Gastroesophageal sphincter (tissue), 4 donors: ENCODE results near the gene TUBGCP5. TPM values are rescaled to one million over a fixed set of nuclear protein-coding genes. Genes with fewer than 3 reads are reported as not detected.
"Not testable (repeated sequence)": the region's sequence is repeated elsewhere in the genome, so short reads cannot be mapped to it uniquely, and the experiment has no call there.

Experiments used
- ATAC-seq: fragments of 150-250 bp; one replicate; pipeline ENCODE4 v1.9.1; 2016; ENCODE audit warnings: mild to moderate bottlenecking, moderate library complexity
- H3K27ac ChIP-seq, 4 donors: fragments of 200-600 bp; sonication (generic) in 3 of 4; 1 replicate in 3 of 4; 2 replicates in 1 of 4; pipeline ENCODE4 v1.5.1; 2016 to 2019
- H3K27me3 ChIP-seq: fragments of 200-600 bp; sonication (generic); one replicate; pipeline ENCODE4 v1.5.1; 2019
- H3K36me3 ChIP-seq, 2 donors: fragments of 200-600 bp; sonication (generic); one replicate each; pipeline ENCODE4 v1.5.1; 2019; ENCODE audit warnings: control low read depth in 1 of 2
- H3K4me1 ChIP-seq, 3 donors: fragments of 200-600 bp; sonication (generic); 1 replicate in 2 of 3; 2 replicates in 1 of 3; pipeline ENCODE4 v1.5.1; 2016 to 2019; ENCODE audit warnings: control low read depth in 2 of 3
- H3K4me3 ChIP-seq, 2 donors: fragments of 200-600 bp; sonication (generic); one replicate each; pipeline ENCODE4 v1.5.1; 2019; ENCODE audit warnings: mild to moderate bottlenecking in 1 of 2, moderate library complexity in 1 of 2
- H3K9me3 ChIP-seq, 3 donors: fragments of 200-600 bp; sonication (generic); one replicate each; pipeline ENCODE4 v1.5.1; 2017 to 2019; ENCODE audit warnings: control low read depth in 2 of 3
- CTCF ChIP-seq, 4 experiments: fragments of 200-600 bp in 2 of 4; fragments of 450-650 bp in 2 of 4; sonication (generic) in 1 of 4; IDR thresholded peaks; one replicate each; pipeline ENCODE4 v1.5.1; 2017 to 2019; ENCODE audit warnings: antibody characterized with exemption in 4 of 4, mild to moderate bottlenecking in 2 of 4, moderate library complexity in 2 of 4
- EP300 ChIP-seq: sonication (generic); formaldehyde crosslinking; IDR thresholded peaks from one replicate; pipeline ENCODE4 v1.6.1; 2017; ENCODE audit warnings: antibody characterized with exemption, mild to moderate bottlenecking
- POLR2A ChIP-seq, 2 donors: fragments of 450-650 bp; IDR thresholded peaks; one replicate each; pipeline ENCODE4 v1.6.1; 2017; ENCODE audit warnings: antibody characterized with exemption in 2 of 2, mild to moderate bottlenecking in 2 of 2, moderate library complexity in 1 of 2
- POLR2AphosphoS5 ChIP-seq: sonication (generic); formaldehyde crosslinking; IDR thresholded peaks from one replicate; pipeline ENCODE4 v1.6.1; 2017; ENCODE audit warnings: antibody characterized with exemption
- WGBS, 2 donors: methylation state at CpG; one replicate each; pipeline ENCODE4 v1.1.5; 2018; ENCODE audit warnings: low coverage in 1 of 2; 5-methylcytosine and 5-hydroxymethylcytosine counted together
- total RNA-seq, 4 donors: library from RNA; depleted of rRNA; stranded (reverse); fragments of >200 nt; gene quantifications; one replicate each; pipeline ENCODE4 v1.1.0, GENCODE V29; 2016

The TUBGCP5 gene
- total RNA-seq, 4 donors from 2014 or later = 12.7 to 25.3 (median 21.7) TPM

- Histone ChIP-seq H3K4me1 (peaks cover 0 to 3% (median 0%) of the 10 kb centered on the region in 3 donors), H3K9me3 (no peaks in the 10 kb centered on the region), H3K36me3 (no peaks in the 10 kb centered on the region), H3K27ac (no peak overlapping the region), H3K4me3 (no peak overlapping the region), H3K27me3 (peaks cover 4% of the 10 kb centered on the region)
- TF ChIP-seq EP300 (no peak), POLR2AphosphoS5 (no peak), CTCF (IDR thresholded peaks at IDR 0.05) (no peak)
- WGBS, 2 donors = 40 to 60% methylated on average over 1 to 5 of the region's 5 CpGs
- ATAC-seq = no peak
Measured at GRCh38 chr15:23055316-23055715, 15.9 kb upstream of the TUBGCP5 start.

GRCh38 chr15:23052522-23052921 lies 13.2 kb upstream of the TUBGCP5 start:
- Histone ChIP-seq H3K36me3 (no peaks in the 10 kb centered on the region), H3K27me3 (peaks cover 4% of the 10 kb centered on the region), H3K4me1 (peaks cover 0 to 17% (median 3%) of the 10 kb centered on the region in 3 donors), H3K9me3 (no peaks in the 10 kb centered on the region), H3K4me3 (no peak overlapping the region), H3K27ac (no peak overlapping the region)
- ATAC-seq = no peak
- 59 to 100% methylated on average over 1 to 2 of the region's 2 CpGs for WGBS, 2 donors
- no peak for TF ChIP-seq POLR2A (IDR thresholded peaks at IDR 0.05)
- TF ChIP-seq CTCF (IDR thresholded peaks at IDR 0.05) = no peak
- TF ChIP-seq EP300 = no peak
- no peak for TF ChIP-seq POLR2AphosphoS5

DNA sequence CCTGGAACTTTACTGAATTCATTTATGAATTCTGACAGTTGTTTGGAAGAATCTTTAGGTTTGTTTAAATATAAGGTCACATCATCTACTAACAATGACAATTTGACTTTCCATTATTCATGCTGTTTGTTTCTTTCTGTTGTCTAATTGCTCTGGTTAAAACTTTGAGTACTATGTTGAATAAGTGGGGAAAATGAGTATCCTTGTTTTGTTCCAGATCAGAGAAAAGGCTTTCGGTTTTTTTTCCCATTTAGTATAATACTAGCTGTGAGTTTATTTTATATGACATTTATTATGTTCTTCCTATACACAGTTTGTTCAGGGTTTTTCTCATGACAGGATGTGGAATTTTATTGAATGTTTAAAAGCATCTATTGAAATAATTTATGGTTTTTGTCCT lies 11.3 kb upstream of the TUBGCP5 start:
- no peak for TF ChIP-seq CTCF (IDR thresholded peaks at IDR 0.05)
- no peak for TF ChIP-seq EP300
- TF ChIP-seq POLR2AphosphoS5 = no peak
- TF ChIP-seq POLR2A (IDR thresholded peaks at IDR 0.05) = no peak
- WGBS, 2 donors = 8 to 25% methylated on average over 1 of the region's 1 CpG
- Histone ChIP-seq H3K27ac (no peak overlapping the region), H3K4me3 (no peak overlapping the region), H3K9me3 (no peaks in the 10 kb centered on the region), H3K36me3 (no peaks in the 10 kb centered on the region), H3K4me1 (peaks cover 0 to 17% (median 3%) of the 10 kb centered on the region in 3 donors), H3K27me3 (no peaks in the 10 kb centered on the region)
- no peak for ATAC-seq

- Histone ChIP-seq H3K4me3 (no peak overlapping the region), H3K4me1 (peaks cover 0 to 17% (median 3%) of the 10 kb centered on the region in 3 donors), H3K27ac (no peak overlapping the region), H3K9me3 (no peaks in the 10 kb centered on the region), H3K36me3 (no peaks in the 10 kb centered on the region), H3K27me3 (no peaks in the 10 kb centered on the region)
- ATAC-seq = no peak
- no peak for TF ChIP-seq EP300
- TF ChIP-seq CTCF (IDR thresholded peaks at IDR 0.05) = no peak
- TF ChIP-seq POLR2A (IDR thresholded peaks at IDR 0.05) = no peak
- TF ChIP-seq POLR2AphosphoS5 = no peak
- WGBS, 2 donors = 92 to 97% methylated on average over 2 to 3 of the region's 16 CpGs
Measured at GRCh38 chr15:23049984-23050628, 10.7 kb upstream of the TUBGCP5 start.

DNA sequence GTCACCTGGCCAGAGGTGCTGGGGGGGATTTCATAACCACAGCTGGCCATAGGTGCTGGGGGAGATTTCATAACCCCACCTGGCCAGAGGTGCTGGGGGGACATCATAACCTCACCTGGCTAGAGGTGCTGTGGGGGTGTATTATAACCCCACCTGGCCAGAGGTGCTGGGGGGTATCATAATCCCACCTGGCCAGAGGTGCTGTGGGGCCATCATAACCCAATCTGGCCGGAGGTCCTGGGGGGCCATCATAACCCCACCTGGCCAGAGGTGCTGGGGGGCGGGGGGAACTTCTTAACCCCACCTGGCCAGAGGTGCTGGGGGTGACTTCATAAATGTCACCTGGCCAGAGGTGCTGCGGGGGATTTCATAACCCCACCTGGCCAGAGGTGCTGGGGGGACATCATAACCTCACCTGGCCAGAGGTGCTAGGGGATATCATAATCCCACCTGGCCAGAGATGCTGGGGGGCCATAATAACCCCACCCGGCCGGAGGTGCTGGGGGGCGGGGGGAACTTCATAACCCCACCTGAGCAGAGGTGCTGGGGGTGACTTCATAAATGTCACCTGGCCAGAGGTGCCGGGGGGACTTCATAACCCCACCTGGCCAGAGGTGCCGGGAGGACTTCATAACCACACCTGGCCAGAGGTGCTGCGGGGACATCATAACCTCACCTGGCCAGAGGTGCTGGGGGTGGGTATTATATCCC lies 9.4 kb upstream of the TUBGCP5 start:
- not testable (repeated sequence) for H3K27ac ChIP-seq, H3K4me3 ChIP-seq, H3K36me3 ChIP-seq, H3K9me3 ChIP-seq, ATAC-seq, H3K27me3 ChIP-seq
- WGBS, 2 donors = no CpG with 5 or more reads among the region's 9 CpGs
- H3K4me1 ChIP-seq = peaks cover 0 to 17% (median 3%) of the 10 kb centered on the region in 3 donors

GRCh38 chr15:23043987-23044386 lies 4.6 kb upstream of the TUBGCP5 start:
- WGBS, 2 donors = no CpG with 5 or more reads among the region's 2 CpGs
- not testable (repeated sequence) for H3K27ac ChIP-seq

DNA sequence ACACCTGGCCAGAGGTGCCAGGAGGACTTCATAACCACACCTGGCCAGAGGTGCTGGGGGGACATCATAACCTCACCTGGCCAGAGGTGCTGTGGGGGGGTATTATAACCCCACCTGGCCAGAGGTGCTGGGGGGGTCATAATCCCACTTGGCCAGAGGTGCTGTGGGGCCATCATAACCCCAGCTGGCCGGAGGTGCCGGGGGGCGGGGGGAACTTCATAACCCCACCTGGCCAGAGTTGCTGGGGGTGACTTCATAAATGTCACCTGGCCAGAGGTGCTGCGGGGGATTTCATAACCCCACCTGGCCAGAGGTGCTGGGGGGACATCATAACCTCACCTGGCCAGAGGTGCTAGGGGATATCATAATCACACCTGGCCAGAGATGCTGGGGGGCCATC lies 4.2 kb upstream of the TUBGCP5 start:
- not testable (repeated sequence) for H3K9me3 ChIP-seq, H3K4me1 ChIP-seq, H3K4me3 ChIP-seq, H3K27ac ChIP-seq, ATAC-seq, H3K36me3 ChIP-seq, H3K27me3 ChIP-seq
- WGBS, 2 donors = 100% methylated on average over 1 of the region's 4 CpGs; no CpG with 5 or more reads in 1 of the 2 donors

More at GRCh38 chr15:23043987-23044386, 4.6 kb upstream of the TUBGCP5 start:
- not testable (repeated sequence) for H3K36me3 ChIP-seq, H3K9me3 ChIP-seq, H3K27me3 ChIP-seq, H3K4me3 ChIP-seq, H3K4me1 ChIP-seq, ATAC-seq

- peaks cover 0 to 25% (median 7%) of the 10 kb centered on the region in 3 donors for H3K4me1 ChIP-seq
- H3K4me3 ChIP-seq, H3K27ac ChIP-seq, H3K9me3 ChIP-seq, ATAC-seq, H3K27me3 ChIP-seq, H3K36me3 ChIP-seq: not testable (repeated sequence)
- WGBS, 2 donors = 81 to 82% methylated on average over 2 to 4 of the region's 8 CpGs
Measured at GRCh38 chr15:23041736-23042135, 2.4 kb upstream of the TUBGCP5 start.
